Measurements from ENCODE around the gene ZNF302. TPM values are rescaled to one million over a fixed set of nuclear protein-coding genes. Genes with fewer than 3 reads are reported as not detected.

ZNF302 gene
- total RNA-seq, 3 donors from 2014 or later (not counting 1 experiment from before 2014, with no cell fraction given) = 13.8 to 23.6 (median 17.8) TPM

DNA sequence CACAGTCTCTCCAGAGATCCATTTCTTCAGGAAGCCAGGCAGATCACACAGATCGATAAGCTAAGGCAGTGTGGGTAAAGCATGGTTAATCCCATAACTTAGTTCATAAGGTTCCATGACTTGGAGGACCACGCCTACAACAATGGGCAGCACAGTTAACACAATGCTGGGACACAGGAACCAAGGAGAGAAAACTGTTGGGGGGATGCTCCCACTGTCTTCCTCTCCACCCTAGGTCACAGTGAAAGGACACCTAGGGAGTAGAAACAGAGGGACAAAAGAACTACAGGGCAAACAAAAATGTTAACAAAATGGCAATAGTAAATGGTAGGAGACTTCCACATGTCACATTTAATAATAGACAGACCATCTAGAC, 35.8 kb downstream of the ZNF302 start:
- intact Hi-C loops (cut with micrococcal nuclease) = no loop called here
- Mint-ChIP-seq H3K9me3 (peaks cover 0 to 5% of the 10 kb centered on the region in 2 donors), H3K27ac (no peak overlapping the region), H3K4me1 (peaks cover 6% of the 10 kb centered on the region in 2 donors), H3K27me3 (ENCODE audit: low read depth in 2 of 2) (peaks cover 27 to 52% of the 10 kb centered on the region in 2 donors), H3K4me3 (no peak overlapping the region), H3K36me3 (no peaks in the 10 kb centered on the region)
- DNase-seq = no peak
- H3K27ac ChIP-seq (ENCODE audit: low read length) = no peak overlapping the region
- H3K4me3 ChIP-seq (ENCODE audit: low read length) = no peak overlapping the region
- no peaks in the 10 kb centered on the region for H3K36me3 ChIP-seq (ENCODE audit: control insufficient read depth, insufficient read depth, low read length)
- peaks cover 3% of the 10 kb centered on the region for H3K27me3 ChIP-seq (ENCODE audit: control insufficient read depth, insufficient read depth, low read length)
- ATAC-seq = no peak
- H3K4me1 ChIP-seq (ENCODE audit: control insufficient read depth, insufficient read depth, low read length) = no peaks in the 10 kb centered on the region
- peaks cover 8% of the 10 kb centered on the region for H3K9me3 ChIP-seq (ENCODE audit: control insufficient read depth, insufficient read depth, low read length)
- WGBS (ENCODE audit: insufficient coverage) = 92% methylated on average over 2 of the region's 2 CpGs
- no peak for TF ChIP-seq CTCF (IDR thresholded peaks at IDR 0.05)

DNA sequence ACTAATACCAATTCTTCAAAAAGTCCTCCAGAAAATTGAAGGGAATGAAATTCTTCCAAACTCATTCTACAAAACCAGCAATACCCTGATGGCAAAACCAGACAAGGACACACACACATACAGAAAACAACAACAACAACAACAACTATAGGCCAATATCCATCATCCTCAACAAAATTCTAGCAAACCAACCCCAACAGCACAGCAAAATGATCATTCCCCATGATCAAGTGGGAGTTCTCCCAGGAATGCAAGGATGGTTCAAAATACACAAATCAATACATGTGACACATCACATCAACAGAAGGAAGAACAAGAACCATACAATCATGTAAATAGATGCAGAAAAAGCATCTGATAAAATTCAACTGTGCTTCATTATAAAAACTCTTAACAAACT, 37.9 kb downstream of the ZNF302 start:
- H3K9me3 ChIP-seq (ENCODE audit: control insufficient read depth, insufficient read depth, low read length) = peaks cover 8% of the 10 kb centered on the region
- H3K4me1 Mint-ChIP-seq = peaks cover 6% of the 10 kb centered on the region in 2 donors
- H3K27ac Mint-ChIP-seq = no peak overlapping the region
- no peak overlapping the region for H3K4me3 Mint-ChIP-seq
- DNase-seq (no peak), ATAC-seq (no peak)
- H3K36me3 ChIP-seq (ENCODE audit: control insufficient read depth, insufficient read depth, low read length) = no peaks in the 10 kb centered on the region
- no peaks in the 10 kb centered on the region for H3K4me1 ChIP-seq (ENCODE audit: control insufficient read depth, insufficient read depth, low read length)
- H3K27me3 Mint-ChIP-seq (ENCODE audit: low read depth in 2 of 2) = peaks cover 25 to 46% of the 10 kb centered on the region in 2 donors
- no peak for TF ChIP-seq CTCF (IDR thresholded peaks at IDR 0.05)
- H3K27me3 ChIP-seq (ENCODE audit: control insufficient read depth, insufficient read depth, low read length) = peaks cover 3% of the 10 kb centered on the region
- H3K9me3 Mint-ChIP-seq = peaks cover 0 to 5% of the 10 kb centered on the region in 2 donors
- intact Hi-C loops (cut with micrococcal nuclease) = no loop called here
- no peak overlapping the region for H3K4me3 ChIP-seq (ENCODE audit: low read length)
- H3K27ac ChIP-seq (ENCODE audit: low read length) = no peak overlapping the region
- H3K36me3 Mint-ChIP-seq = no peaks in the 10 kb centered on the region

- Mint-ChIP-seq H3K36me3 (no peaks in the 10 kb centered on the region), H3K4me1 (no peaks in the 10 kb centered on the region), H3K27me3 (ENCODE audit: low read depth in 2 of 2) (peaks cover 41 to 66% of the 10 kb centered on the region in 2 donors), H3K27ac (no peak overlapping the region), H3K9me3 (no peaks in the 10 kb centered on the region), H3K4me3 (no peak overlapping the region)
- DNase-seq (no peak), ATAC-seq (no peak)
- peaks cover 2% of the 10 kb centered on the region for H3K27me3 ChIP-seq (ENCODE audit: control insufficient read depth, insufficient read depth, low read length)
- TF ChIP-seq CTCF (IDR thresholded peaks at IDR 0.05) = no peak
- no peaks in the 10 kb centered on the region for H3K9me3 ChIP-seq (ENCODE audit: control insufficient read depth, insufficient read depth, low read length)
- no peak overlapping the region for H3K27ac ChIP-seq (ENCODE audit: low read length)
- intact Hi-C loops (cut with micrococcal nuclease) = no loop called here
- no peaks in the 10 kb centered on the region for H3K36me3 ChIP-seq (ENCODE audit: control insufficient read depth, insufficient read depth, low read length)
- WGBS (ENCODE audit: insufficient coverage) = 70% methylated on average over 11 of the region's 11 CpGs
- H3K4me1 ChIP-seq (ENCODE audit: control insufficient read depth, insufficient read depth, low read length) = no peaks in the 10 kb centered on the region
- no peak overlapping the region for H3K4me3 ChIP-seq (ENCODE audit: low read length)
Measured at GRCh38 chr19:34722353-34722752, 44.9 kb downstream of the ZNF302 start.

DNA sequence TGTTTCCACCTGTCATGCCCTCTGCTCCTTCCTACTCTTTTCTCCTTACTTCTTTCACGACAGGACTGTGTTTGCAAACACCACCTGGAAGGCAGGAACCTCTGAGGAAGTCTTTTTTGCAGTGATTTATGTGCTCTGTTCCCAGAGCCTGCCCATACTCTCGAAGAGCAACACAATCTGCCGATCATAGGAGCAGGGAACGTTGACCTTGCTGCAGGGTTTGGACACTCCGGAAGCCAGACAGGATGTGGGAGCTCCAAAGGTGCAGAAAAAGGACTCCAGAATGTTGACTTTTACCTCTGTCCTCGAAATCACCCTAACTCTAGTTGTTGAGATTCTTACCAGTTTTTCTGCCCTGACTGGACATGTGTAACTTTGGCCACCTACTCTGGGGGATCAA, 47.9 kb downstream of the ZNF302 start:
- intact Hi-C loops (cut with micrococcal nuclease) = no loop called here
- DNase-seq (no peak), ATAC-seq (no peak)
- no peaks in the 10 kb centered on the region for H3K36me3 Mint-ChIP-seq
- no peak overlapping the region for H3K27ac ChIP-seq (ENCODE audit: low read length)
- no peak for TF ChIP-seq CTCF (IDR thresholded peaks at IDR 0.05)
- WGBS (ENCODE audit: insufficient coverage) = 53% methylated on average over 6 of the region's 6 CpGs
- H3K4me3 ChIP-seq (ENCODE audit: low read length) = no peak overlapping the region
- no peaks in the 10 kb centered on the region for H3K4me1 Mint-ChIP-seq
- H3K27me3 Mint-ChIP-seq (ENCODE audit: low read depth in 2 of 2) = peaks cover 38 to 63% of the 10 kb centered on the region in 2 donors
- H3K9me3 ChIP-seq (ENCODE audit: control insufficient read depth, insufficient read depth, low read length) = no peaks in the 10 kb centered on the region
- no peaks in the 10 kb centered on the region for H3K9me3 Mint-ChIP-seq
- H3K4me3 Mint-ChIP-seq = no peak overlapping the region
- no peak overlapping the region for H3K27ac Mint-ChIP-seq
- no peaks in the 10 kb centered on the region for H3K4me1 ChIP-seq (ENCODE audit: control insufficient read depth, insufficient read depth, low read length)
- H3K36me3 ChIP-seq (ENCODE audit: control insufficient read depth, insufficient read depth, low read length) = no peaks in the 10 kb centered on the region
- no peaks in the 10 kb centered on the region for H3K27me3 ChIP-seq (ENCODE audit: control insufficient read depth, insufficient read depth, low read length)
